GM10266 (cell line): ENCODE measurements around the gene TMEM44.

Source experiments
- DNase-seq: peaks from one replicate; pipeline ENCODE4 v3.0.0; 2012; ENCODE audit errors: extremely low spot score
- CTCF ChIP-seq: IDR thresholded peaks from 2 replicates; pipeline ENCODE4 v1.5.1; 2012; ENCODE audit warnings: mild to moderate bottlenecking, low read depth; ENCODE audit not compliant: control insufficient read depth, insufficient read depth; ENCODE audit errors: missing control alignments

TMEM44 gene

DNA sequence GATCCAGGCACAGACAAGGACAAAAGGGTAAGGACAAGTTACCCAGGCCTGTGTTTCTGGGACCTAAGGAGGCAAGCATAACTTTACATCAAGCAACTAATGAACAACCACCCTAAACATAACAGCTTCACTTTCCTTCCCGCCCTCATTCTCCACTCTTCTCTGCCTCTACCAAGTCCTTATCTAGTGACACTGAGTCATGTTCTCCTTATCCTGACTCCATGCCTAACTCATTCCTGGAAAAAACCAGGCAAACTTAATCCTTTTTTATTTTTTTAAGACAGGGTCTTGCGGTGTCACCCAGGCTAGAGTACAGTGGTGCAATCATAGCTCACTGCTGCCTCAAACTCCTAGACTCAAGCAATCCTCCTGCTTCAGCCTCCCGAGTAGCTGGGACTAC lies 44.5 kb downstream of the TMEM44 start:
- no peak for DNase-seq
- TF ChIP-seq CTCF: no peak

DNA sequence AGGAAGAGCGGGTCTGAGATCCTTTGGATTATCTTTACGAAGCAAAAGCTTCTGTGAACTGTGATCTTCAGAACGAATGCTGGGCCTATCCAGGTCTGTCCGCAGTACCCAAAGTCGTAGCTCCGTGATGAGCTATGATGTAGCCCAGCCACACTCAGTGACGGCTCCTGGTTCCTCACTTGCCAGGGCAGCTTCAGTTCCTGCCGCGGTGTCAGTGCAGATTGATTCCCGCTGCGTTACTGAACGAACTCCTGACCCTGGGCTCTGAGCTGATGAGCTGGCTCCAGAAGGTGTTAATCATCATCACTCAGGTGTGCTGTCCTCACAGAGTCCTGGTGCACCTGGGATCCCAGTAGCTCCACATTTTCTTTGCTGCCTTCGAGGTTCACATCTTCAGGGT lies 45.0 kb downstream of the TMEM44 start:
- DNase-seq: no peak
- TF ChIP-seq CTCF: no peak

GRCh38 chr3:194587438-194587931 lies 45.7 kb downstream of the TMEM44 start:
- DNase-seq: no peak

DNA sequence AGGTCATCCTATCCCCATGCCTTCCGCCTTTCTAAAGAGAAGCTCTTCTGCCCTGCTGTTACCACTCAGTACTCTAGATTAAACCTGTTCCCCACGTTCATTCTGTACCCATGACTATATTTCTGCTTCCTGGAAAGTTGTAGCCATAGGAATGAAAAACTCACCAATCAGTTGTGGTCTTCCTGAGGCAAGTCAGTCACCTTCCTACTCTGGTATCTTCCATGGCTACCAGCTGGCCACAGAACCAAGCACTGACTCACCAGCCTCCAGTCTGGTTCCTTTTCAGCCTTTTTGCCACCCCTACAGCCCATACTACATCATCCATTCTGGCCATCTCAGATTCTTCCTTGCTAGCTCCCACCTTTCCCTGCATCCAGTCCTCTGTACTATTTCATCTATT lies 46.4 kb downstream of the TMEM44 start:
- DNase-seq: no peak
- TF ChIP-seq CTCF: no peak

More at GRCh38 chr3:194587438-194587931, 45.7 kb downstream of the TMEM44 start:
- TF ChIP-seq CTCF: no peak

DNA sequence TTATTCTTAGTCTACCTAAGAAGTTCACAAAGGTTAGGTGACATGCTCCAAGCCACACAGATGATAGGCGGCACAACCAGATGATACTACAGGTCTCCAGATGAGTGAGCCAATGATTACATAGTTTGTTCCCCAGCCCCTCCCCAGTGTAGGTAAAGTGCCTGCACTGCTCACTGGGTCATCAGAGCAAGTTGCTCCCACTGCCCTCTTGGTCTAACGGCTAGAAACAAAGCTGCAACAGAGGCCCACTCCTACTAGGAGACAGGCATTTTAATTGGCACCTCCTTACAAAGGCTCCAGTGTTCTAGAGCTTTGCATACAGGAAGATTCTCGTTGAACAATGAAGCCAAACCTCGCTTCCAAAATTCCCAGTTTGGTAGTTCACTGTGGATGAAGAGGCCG lies 47.3 kb downstream of the TMEM44 start:
- no peak for DNase-seq
- no peak for TF ChIP-seq CTCF

DNA sequence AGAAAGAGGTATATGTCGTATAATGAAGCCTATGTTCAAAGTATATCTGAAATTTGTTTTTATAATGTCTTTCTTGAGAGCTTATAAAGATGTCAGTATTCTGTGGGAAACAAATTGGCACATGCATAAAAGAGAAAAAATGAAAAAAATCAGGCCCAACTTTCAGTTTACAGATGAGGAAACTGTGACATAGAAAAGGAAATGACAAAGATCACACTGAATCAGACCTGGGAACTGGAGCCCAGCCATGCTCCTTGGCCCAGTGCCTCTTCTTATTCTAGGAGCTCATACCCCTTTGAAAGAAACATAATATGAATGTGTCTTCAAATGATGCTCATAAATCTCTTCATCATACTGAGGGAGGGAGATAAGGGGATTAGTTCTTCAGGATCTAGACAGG lies 48.4 kb downstream of the TMEM44 start:
- DNase-seq: no peak
- TF ChIP-seq CTCF: no peak

DNA sequence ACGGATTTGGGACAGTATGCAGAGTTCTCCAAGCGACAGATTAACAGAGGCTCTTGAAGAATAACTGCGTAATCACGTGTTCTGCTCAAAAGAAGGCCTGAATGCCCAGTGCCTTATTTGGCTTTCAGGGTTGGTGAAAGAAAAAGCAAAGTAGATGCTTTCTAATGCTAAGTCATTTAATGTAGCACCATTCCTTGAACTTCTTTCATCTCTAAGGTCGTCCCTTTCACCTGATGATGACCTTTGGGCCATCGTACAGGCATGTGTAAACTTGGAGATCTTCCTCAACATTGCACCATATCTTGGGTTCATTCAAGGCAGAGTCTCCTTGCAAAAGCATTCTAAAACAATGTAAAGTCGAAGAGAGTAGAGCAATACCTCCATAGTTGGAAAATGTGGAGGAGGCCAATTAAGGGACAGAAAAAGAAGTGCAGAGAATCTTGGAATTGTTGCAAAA lies 48.9 kb downstream of the TMEM44 start:
- no peak for TF ChIP-seq CTCF
- no peak for DNase-seq
